Measurements from ENCODE around the gene WDR70. TPM values are rescaled to one million over a fixed set of nuclear protein-coding genes. Genes with fewer than 3 reads are reported as not detected.

Gene WDR70
- total RNA-seq, 2 experiments from 2014 or later: 24.5 to 34.6 TPM

GRCh38 chr5:37494756-37495155 lies 115.6 kb downstream of the WDR70 start:
- H3K4me3 ChIP-seq (ENCODE audit: low read length): no peak overlapping the region
- H3K9me3 ChIP-seq (ENCODE audit: control insufficient read depth in 1 of 2, insufficient read depth in 1 of 2, low read length in 2 of 2): no peaks in the 10 kb centered on the region
- Mint-ChIP-seq H3K27me3 (no peaks in the 10 kb centered on the region), H3K36me3 (ENCODE audit: low read depth) (peaks cover 76% of the 10 kb centered on the region), H3K4me3 (no peak overlapping the region), H3K27ac (no peak overlapping the region), H3K9me3 (no peaks in the 10 kb centered on the region), H3K4me1 (ENCODE audit: low read depth) (peaks cover 12% of the 10 kb centered on the region)
- H3K27me3 ChIP-seq (ENCODE audit: control insufficient read depth in 1 of 2, insufficient read depth in 2 of 2, low read length in 2 of 2): no peaks in the 10 kb centered on the region
- ChIA-PET CTCF (no interaction called here), POLR2A (no interaction called here)
- intact Hi-C loops (cut with DNase I, micrococcal nuclease): no loop called here
- DNase-seq (no peak), ATAC-seq (ENCODE audit: poor library complexity) (no peak)
- H3K27ac ChIP-seq (ENCODE audit: low read depth in 1 of 2, low read length in 2 of 2): no peak overlapping the region
- no peaks in the 10 kb centered on the region for H3K4me1 ChIP-seq (ENCODE audit: insufficient read depth, low read length)
- TF ChIP-seq CTCF (IDR thresholded peaks at IDR 0.05): no peak
- H3K36me3 ChIP-seq (ENCODE audit: insufficient read depth, low read length): peaks cover 17% of the 10 kb centered on the region

- Mint-ChIP-seq H3K36me3 (ENCODE audit: low read depth) (peaks cover 77% of the 10 kb centered on the region), H3K9me3 (no peaks in the 10 kb centered on the region), H3K4me3 (no peak overlapping the region), H3K27me3 (no peaks in the 10 kb centered on the region), H3K27ac (no peak overlapping the region), H3K4me1 (ENCODE audit: low read depth) (peaks cover 9% of the 10 kb centered on the region)
- ATAC-seq (ENCODE audit: poor library complexity): no peak
- Histone ChIP-seq H3K4me1 (ENCODE audit: insufficient read depth, low read length) (no peaks in the 10 kb centered on the region), H3K27ac (ENCODE audit: low read depth in 1 of 2, low read length in 2 of 2) (no peak overlapping the region), H3K27me3 (ENCODE audit: control insufficient read depth in 1 of 2, insufficient read depth in 2 of 2, low read length in 2 of 2) (no peaks in the 10 kb centered on the region), H3K36me3 (ENCODE audit: insufficient read depth, low read length) (peaks cover 21% of the 10 kb centered on the region), H3K4me3 (ENCODE audit: low read length) (no peak overlapping the region), H3K9me3 (ENCODE audit: control insufficient read depth in 1 of 2, insufficient read depth in 1 of 2, low read length in 2 of 2) (no peaks in the 10 kb centered on the region)
- TF ChIP-seq CTCF (IDR thresholded peaks at IDR 0.05): no peak
- no peak for DNase-seq
- POLR2A ChIA-PET: no interaction called here
- intact Hi-C loops (cut with DNase I, micrococcal nuclease): no loop called here
- CTCF ChIA-PET: no interaction called here
Observed at GRCh38 chr5:37495210-37495609, 116.1 kb downstream of the WDR70 start.

GRCh38 chr5:37495668-37496347 lies 116.7 kb downstream of the WDR70 start:
- peaks cover 78% of the 10 kb centered on the region for H3K36me3 Mint-ChIP-seq (ENCODE audit: low read depth)
- no peak for TF ChIP-seq CTCF (IDR thresholded peaks at IDR 0.05)
- Histone ChIP-seq H3K4me3 (ENCODE audit: low read length) (no peak overlapping the region), H3K27me3 (ENCODE audit: control insufficient read depth in 1 of 2, insufficient read depth in 2 of 2, low read length in 2 of 2) (no peaks in the 10 kb centered on the region), H3K4me1 (ENCODE audit: insufficient read depth, low read length) (no peaks in the 10 kb centered on the region), H3K36me3 (ENCODE audit: insufficient read depth, low read length) (peaks cover 22% of the 10 kb centered on the region), H3K27ac (ENCODE audit: low read depth in 1 of 2, low read length in 2 of 2) (no peak overlapping the region), H3K9me3 (ENCODE audit: control insufficient read depth in 1 of 2, insufficient read depth in 1 of 2, low read length in 2 of 2) (no peaks in the 10 kb centered on the region)
- H3K27me3 Mint-ChIP-seq: no peaks in the 10 kb centered on the region
- H3K27ac Mint-ChIP-seq: no peak overlapping the region
- H3K4me1 Mint-ChIP-seq (ENCODE audit: low read depth): peaks cover 6% of the 10 kb centered on the region
- H3K4me3 Mint-ChIP-seq: no peak overlapping the region
- H3K9me3 Mint-ChIP-seq: no peaks in the 10 kb centered on the region
- ChIA-PET CTCF (no interaction called here), POLR2A (no interaction called here)
- DNase-seq (no peak), ATAC-seq (ENCODE audit: poor library complexity) (no peak)
- intact Hi-C loops (cut with DNase I, micrococcal nuclease): no loop called here
